CD14-positive monocyte (primary cell): ENCODE measurements around the gene TMUB1. TPM values are rescaled to one million over a fixed set of nuclear protein-coding genes. Genes with fewer than 3 reads are reported as not detected.

Experiments
- DNase-seq, 3 donors: peaks; one replicate each; pipeline ENCODE4 v3.0.0-alpha.2; 2011 to 2022
- H2AFZ ChIP-seq: 2 replicates; pipeline ENCODE4 v1.6.0; 2012; ENCODE audit warnings: mild to moderate bottlenecking, low read depth, low read length, inconsistent platforms; ENCODE audit not compliant: insufficient read depth, poor library complexity, severe bottlenecking
- H3K27ac ChIP-seq, 2 donors: 1 replicate in 1 of 2; 2 replicates in 1 of 2; pipeline ENCODE4 v1.5.1; 2012 to 2013; ENCODE audit warnings: low read length in 2 of 2, control low read depth in 1 of 2, inconsistent platforms in 1 of 2, low read depth in 1 of 2, mild to moderate bottlenecking in 1 of 2
- H3K27me3 ChIP-seq, 2 donors: one replicate each; pipeline versions ENCODE4 v1.6.0 to v1.6.1; 2011 to 2013; ENCODE audit warnings: low read length in 2 of 2; ENCODE audit not compliant: control insufficient read depth in 2 of 2, insufficient read depth in 2 of 2
- H3K36me3 ChIP-seq, 2 donors: replicated peaks in 1 of 2; 1 replicate in 1 of 2; 2 replicates in 1 of 2; pipeline versions ENCODE4 v1.5.1 to v1.6.1; 2012 to 2013; ENCODE audit warnings: low read length in 2 of 2, control low read depth in 1 of 2, inconsistent platforms in 1 of 2, mild to moderate bottlenecking in 1 of 2; ENCODE audit not compliant: insufficient read depth in 2 of 2, control insufficient read depth in 1 of 2
- H3K4me1 ChIP-seq, 2 donors: 1 replicate in 1 of 2; 2 replicates in 1 of 2; pipeline versions ENCODE4 v1.5.1 to v1.6.1; 2012 to 2013; ENCODE audit warnings: low read length in 2 of 2, control low read depth in 1 of 2, inconsistent platforms in 1 of 2, mild to moderate bottlenecking in 1 of 2, moderate library complexity in 1 of 2; ENCODE audit not compliant: insufficient read depth in 2 of 2, control insufficient read depth in 1 of 2
- H3K4me2 ChIP-seq: replicated peaks from 2 replicates; pipeline ENCODE3; 2012; ENCODE audit warnings: low read length, moderate library complexity, mild to moderate bottlenecking; ENCODE audit not compliant: poor library complexity, severe bottlenecking; ENCODE audit errors: extremely low read depth
- H3K4me3 ChIP-seq, 3 experiments: fragments of 200-600 bp in 1 of 3; sonication (generic) in 1 of 3; replicated peaks in 1 of 3; 1 replicate in 2 of 3; 2 replicates in 1 of 3; pipeline ENCODE4 v1.5.1; 2011 to 2013; ENCODE audit warnings: low read length in 3 of 3, mild to moderate bottlenecking in 3 of 3, control low read depth in 2 of 3, low read depth in 2 of 3, inconsistent platforms in 1 of 3, moderate library complexity in 1 of 3
- H3K79me2 ChIP-seq: 2 replicates; pipeline ENCODE4 v1.6.0; 2012; ENCODE audit warnings: mild to moderate bottlenecking, control low read depth, inconsistent platforms, low read length, moderate library complexity; ENCODE audit not compliant: insufficient read depth
- H3K9ac ChIP-seq: 2 replicates; pipeline ENCODE4 v1.6.0; 2017; ENCODE audit warnings: low read length, mild to moderate bottlenecking; ENCODE audit not compliant: insufficient read depth, poor library complexity, severe bottlenecking
- H3K9me3 ChIP-seq, 2 donors: replicated peaks in 1 of 2; 1 replicate in 1 of 2; 2 replicates in 1 of 2; pipeline versions ENCODE4 v1.5.1 to v1.6.1; 2012 to 2013; ENCODE audit warnings: low read length in 2 of 2, control low read depth in 1 of 2; ENCODE audit not compliant: control insufficient read depth in 1 of 2, insufficient read depth in 1 of 2
- H4K20me1 ChIP-seq: 2 replicates; pipeline ENCODE4 v1.6.0; 2012; ENCODE audit warnings: mild to moderate bottlenecking, low read length, control low read depth, moderate library complexity; ENCODE audit not compliant: insufficient read depth
- H3K27ac Mint-ChIP-seq, 7 donors: one replicate each; pipeline ENCODE4 v1.8.0; 2020; ENCODE audit warnings: mild to moderate bottlenecking in 7 of 7, mixed read lengths in 7 of 7, moderate library complexity in 6 of 7, inconsistent platforms in 2 of 7
- H3K27me3 Mint-ChIP-seq, 3 donors: one replicate each; pipeline ENCODE4 v1.8.0; 2021 to 2022; ENCODE audit warnings: low read depth in 3 of 3, mild to moderate bottlenecking in 3 of 3, mixed read lengths in 3 of 3, moderate library complexity in 3 of 3, inconsistent platforms in 1 of 3
- H3K36me3 Mint-ChIP-seq, 2 donors: one replicate each; pipeline ENCODE4 v1.8.0; 2020; ENCODE audit warnings: mixed read lengths in 2 of 2, inconsistent platforms in 1 of 2, mild to moderate bottlenecking in 1 of 2
- H3K4me1 Mint-ChIP-seq: one replicate; pipeline ENCODE4 v1.8.0; 2020; ENCODE audit warnings: mild to moderate bottlenecking, mixed read lengths
- H3K4me3 Mint-ChIP-seq, 2 donors: one replicate each; pipeline ENCODE4 v1.8.0; 2020; ENCODE audit warnings: mild to moderate bottlenecking in 2 of 2, mixed read lengths in 2 of 2, moderate library complexity in 1 of 2
- H3K9me3 Mint-ChIP-seq, 7 donors: one replicate each; pipeline ENCODE4 v1.8.0; 2020 to 2022; ENCODE audit warnings: mixed read lengths in 7 of 7, mild to moderate bottlenecking in 6 of 7, moderate library complexity in 6 of 7, inconsistent platforms in 2 of 7
- WGBS: methylation state at CpG from one replicate; pipeline ENCODE4 v1.1.5; 2013; ENCODE audit warnings: missing lambda C conversion rate; ENCODE audit not compliant: insufficient coverage; 5-methylcytosine and 5-hydroxymethylcytosine counted together
- intact Hi-C, 2 donors: fragments of 100-400 bp; cut with micrococcal nuclease; formaldehyde crosslinking; loops; one replicate each; pipeline versions ENCODE4 v1.15.0 to v1.15.1; 2023
- polyA plus RNA-seq, 3 donors: library from polyadenylated mRNA; depleted of rRNA in 1 of 3; unstranded in 2 of 3; stranded (reverse) in 1 of 3; fragments of 300-500 nt in 2 of 3; fragments of >200 nt in 1 of 3; fragmentation: Illumina TruSeq in 2 of 3; gene quantifications; 1 replicate in 2 of 3; 2 replicates in 1 of 3; pipeline ENCODE4 v1.2.3, GENCODE V29; 2012 to 2021
- TF ChIP-seq, protein P1 (sequence below): fragments of 200-600 bp; IDR thresholded peaks from one replicate; pipeline ENCODE4 v1.8.0; 2022; ENCODE audit warnings: antibody characterized with exemption, mild to moderate bottlenecking

Gene TMUB1
- polyA plus RNA-seq, 3 donors: 17.4 to 28.2 (median 19.8) TPM

DNA sequence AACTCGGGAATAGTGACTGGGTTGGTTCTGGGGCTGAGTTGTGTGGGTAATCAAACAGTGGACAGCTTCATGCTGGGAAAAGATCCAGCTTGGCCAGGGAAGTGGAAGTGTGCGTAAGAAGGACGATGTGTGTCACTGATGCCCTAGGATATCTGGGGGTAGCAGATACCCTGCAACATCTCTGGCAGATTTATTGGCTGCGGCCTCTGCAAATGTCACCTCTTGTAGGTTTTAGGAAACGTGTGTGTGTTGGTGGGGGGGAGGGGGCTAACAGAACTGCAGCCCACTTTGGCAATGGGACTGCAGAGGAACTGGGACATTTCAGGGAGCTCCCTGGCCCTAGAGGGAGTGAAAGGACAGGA is 2.0 kb upstream of the TMUB1 start:
- no peaks in the 10 kb centered on the region for H3K9me3 ChIP-seq
- H3K4me3 Mint-ChIP-seq: peak overlapping the region; percentile 77 to 86
- H4K20me1 ChIP-seq: peaks cover 33% of the 10 kb centered on the region
- H3K9me3 Mint-ChIP-seq: peaks cover 0 to 3% (median 0%) of the 10 kb centered on the region in 7 donors
- H3K27me3 Mint-ChIP-seq: peaks cover 0 to 2% (median 0%) of the 10 kb centered on the region in 3 donors
- no peaks in the 10 kb centered on the region for H3K36me3 ChIP-seq
- peak overlapping the region; percentile 77 for H2AFZ ChIP-seq
- H3K79me2 ChIP-seq: peaks cover 36% of the 10 kb centered on the region
- H3K9ac ChIP-seq: no peak overlapping the region
- H3K27ac Mint-ChIP-seq: peak overlapping the region; percentile 74 to 94 (median 87)
- peaks cover 65 to 83% of the 10 kb centered on the region in 2 donors for H3K4me1 ChIP-seq
- H3K4me2 ChIP-seq: peak overlapping the region; percentile 81
- WGBS: 42% methylated on average over 5 of the region's 5 CpGs
- H3K36me3 Mint-ChIP-seq: peaks cover 3 to 5% of the 10 kb centered on the region in 2 donors
- H3K4me3 ChIP-seq: peak overlapping the region; percentile 36 to 74 (median 46)
- intact Hi-C loops: loop anchor here in 1 of 2 donors (10.0 kb wide), 2 partner anchors 301 to 711 kb away; partner anchors contain the start of gene ZNF775
- no peaks in the 10 kb centered on the region for H3K27me3 ChIP-seq
- DNase-seq: no peak
- TF ChIP-seq, protein P1, sequence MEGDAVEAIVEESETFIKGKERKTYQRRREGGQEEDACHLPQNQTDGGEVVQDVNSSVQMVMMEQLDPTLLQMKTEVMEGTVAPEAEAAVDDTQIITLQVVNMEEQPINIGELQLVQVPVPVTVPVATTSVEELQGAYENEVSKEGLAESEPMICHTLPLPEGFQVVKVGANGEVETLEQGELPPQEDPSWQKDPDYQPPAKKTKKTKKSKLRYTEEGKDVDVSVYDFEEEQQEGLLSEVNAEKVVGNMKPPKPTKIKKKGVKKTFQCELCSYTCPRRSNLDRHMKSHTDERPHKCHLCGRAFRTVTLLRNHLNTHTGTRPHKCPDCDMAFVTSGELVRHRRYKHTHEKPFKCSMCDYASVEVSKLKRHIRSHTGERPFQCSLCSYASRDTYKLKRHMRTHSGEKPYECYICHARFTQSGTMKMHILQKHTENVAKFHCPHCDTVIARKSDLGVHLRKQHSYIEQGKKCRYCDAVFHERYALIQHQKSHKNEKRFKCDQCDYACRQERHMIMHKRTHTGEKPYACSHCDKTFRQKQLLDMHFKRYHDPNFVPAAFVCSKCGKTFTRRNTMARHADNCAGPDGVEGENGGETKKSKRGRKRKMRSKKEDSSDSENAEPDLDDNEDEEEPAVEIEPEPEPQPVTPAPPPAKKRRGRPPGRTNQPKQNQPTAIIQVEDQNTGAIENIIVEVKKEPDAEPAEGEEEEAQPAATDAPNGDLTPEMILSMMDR: no peak
- H3K4me1 Mint-ChIP-seq: peaks cover 56% of the 10 kb centered on the region
- H3K27ac ChIP-seq: peak overlapping the region; percentile 74 to 79

DNA sequence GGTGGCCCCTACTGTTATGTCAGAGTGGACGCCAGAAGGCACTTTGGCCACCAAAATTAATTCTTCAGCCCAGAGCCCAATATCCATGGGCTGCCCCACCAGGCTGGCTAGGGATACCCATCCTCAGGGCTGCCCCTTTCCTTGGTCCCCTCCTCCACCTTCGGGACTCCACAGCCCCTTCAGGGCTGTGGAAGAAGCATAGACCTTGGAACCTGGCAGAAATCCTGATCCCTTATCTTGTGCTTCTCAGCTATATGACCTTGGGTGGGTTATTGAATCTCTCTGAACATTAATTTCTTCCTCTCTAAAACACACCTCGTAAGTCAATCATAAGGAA is 499 bp upstream of the TMUB1 start:
- peaks cover 50% of the 10 kb centered on the region for H3K4me1 Mint-ChIP-seq
- intact Hi-C loops: loop anchor here in 1 of 2 donors (10.0 kb wide), 2 partner anchors 299 to 709 kb away; partner anchors contain the start of gene ZNF775
- DNase-seq: no peak
- Histone ChIP-seq H3K79me2 (peaks cover 42% of the 10 kb centered on the region), H3K27me3 (no peaks in the 10 kb centered on the region), H2AFZ (peak overlapping the region; percentile 72), H3K4me2 (peak overlapping the region; percentile 86), H3K9ac (no peak overlapping the region), H3K36me3 (no peaks in the 10 kb centered on the region), H4K20me1 (peaks cover 33% of the 10 kb centered on the region), H3K4me3 (peak overlapping the region in 2 of 3 experiments; percentile 59 to 88), H3K27ac (peak overlapping the region in 1 of 2 donors; percentile 81), H3K4me1 (peaks cover 60 to 81% of the 10 kb centered on the region in 2 donors), H3K9me3 (no peaks in the 10 kb centered on the region)
- H3K4me3 Mint-ChIP-seq: peak overlapping the region in 1 of 2 donors; percentile 84
- H3K27ac Mint-ChIP-seq: peak overlapping the region in 6 of 7 donors; percentile 25 to 86 (median 64)
- peaks cover 0 to 2% of the 10 kb centered on the region in 2 donors for H3K36me3 Mint-ChIP-seq
- peaks cover 0 to 2% (median 0%) of the 10 kb centered on the region in 7 donors for H3K9me3 Mint-ChIP-seq
- WGBS: 0% methylated on average over 1 of the region's 3 CpGs
- TF ChIP-seq, protein P1: no peak
- peaks cover 0 to 2% (median 0%) of the 10 kb centered on the region in 3 donors for H3K27me3 Mint-ChIP-seq
